NT2/D1 (cell line): ENCODE results near the gene FAM83B.

Experiments used
- SUZ12 ChIP-seq: IDR thresholded peaks from 2 replicates; pipeline ENCODE4 v1.6.1; 2011; ENCODE audit not compliant: insufficient read length, insufficient read depth; ENCODE audit errors: extremely low read depth
- YY1 ChIP-seq: IDR thresholded peaks from 2 replicates; pipeline ENCODE4 v1.6.1; 2011; ENCODE audit not compliant: insufficient read length, insufficient read depth
- ZNF274 ChIP-seq: IDR thresholded peaks from 2 replicates; pipeline ENCODE4 v1.6.1; 2011; ENCODE audit warnings: mild to moderate bottlenecking, low read depth, low read length

DNA sequence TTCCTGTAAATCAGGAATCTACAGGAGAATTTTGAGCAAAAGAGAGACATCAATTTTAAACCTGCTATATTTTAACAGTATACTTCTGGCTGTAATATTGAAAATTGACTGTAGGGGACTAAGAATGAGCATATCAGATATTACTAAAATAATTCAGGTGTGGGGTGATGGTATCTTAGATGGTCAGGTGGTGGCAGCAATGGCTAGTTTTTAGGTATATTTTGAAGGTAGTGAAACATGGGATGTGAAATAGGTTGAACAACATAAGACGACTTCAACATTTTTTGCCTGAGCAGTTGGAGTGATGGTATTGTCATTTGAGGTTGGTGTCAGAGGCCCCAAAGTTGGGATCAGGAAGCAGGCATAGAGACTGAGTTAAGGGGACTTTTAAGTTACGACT, 32.1 kb downstream of the FAM83B start:
- TF ChIP-seq ZNF274 (no peak), YY1 (no peak), SUZ12 (no peak)
